CD8-positive, alpha-beta memory T cell (primary cell): ENCODE results near the gene EMILIN1. TPM values are rescaled to one million over a fixed set of nuclear protein-coding genes. Genes with fewer than 3 reads are reported as not detected.

Experiments
- polyA plus RNA-seq: library from polyadenylated mRNA; unstranded; fragments of 300-500 nt; fragmentation: Illumina TruSeq; gene quantifications from one replicate; pipeline ENCODE4 v1.2.3, GENCODE V29; 2021
- total RNA-seq, 2 experiments: library from RNA; stranded (reverse); gene quantifications; one replicate each; pipeline ENCODE4 v1.2.3, GENCODE V29; 2021

EMILIN1 gene
- total and polyA plus RNA-seq, 3 experiments from 2014 or later = 0.79 to 0.89 (median 0.85) TPM

Other genes with a start within 250 kb of the EMILIN1 start
- not detected for gene DPYSL5, start 230.5 kb upstream of the EMILIN1 start, total RNA-seq
- not detected for gene DPYSL5, start 230.5 kb upstream of the EMILIN1 start, polyA plus RNA-seq
- gene MAPRE3, start 108.0 kb upstream of the EMILIN1 start, total RNA-seq = 1 to 10 TPM; 2.4 to 3.0 TPM
- gene MAPRE3, start 108.0 kb upstream of the EMILIN1 start, polyA plus RNA-seq = 2.0 TPM
- gene TMEM214, start 45.6 kb upstream of the EMILIN1 start, total RNA-seq = 10 to 100 TPM; 67.6 to 71.7 TPM
- gene TMEM214, start 45.6 kb upstream of the EMILIN1 start, polyA plus RNA-seq = 36.3 TPM
- 10 to 100 TPM; 16.0 to 17.3 TPM for gene AGBL5, start 26.9 kb upstream of the EMILIN1 start, total RNA-seq
- 11.5 TPM for gene AGBL5, start 26.9 kb upstream of the EMILIN1 start, polyA plus RNA-seq
- gene OST4, start 7.0 kb upstream of the EMILIN1 start, total RNA-seq = 100 to 1,000 TPM; 346 to 353 TPM
- gene OST4, start 7.0 kb upstream of the EMILIN1 start, polyA plus RNA-seq = 907 TPM
- gene KHK, start 8.2 kb downstream of the EMILIN1 start, total RNA-seq = 10 to 100 TPM; 14.5 to 17.8 TPM
- 6.5 TPM for gene KHK, start 8.2 kb downstream of the EMILIN1 start, polyA plus RNA-seq
- gene CGREF1, start 40.5 kb downstream of the EMILIN1 start, total RNA-seq = 1 to 10 TPM; 2.7 to 3.5 TPM
- 0.17 TPM for gene CGREF1, start 40.5 kb downstream of the EMILIN1 start, polyA plus RNA-seq
- under 1 TPM; 0.33 to 0.90 TPM for gene ABHD1, start 45.2 kb downstream of the EMILIN1 start, total RNA-seq
- 1.4 TPM for gene ABHD1, start 45.2 kb downstream of the EMILIN1 start, polyA plus RNA-seq
- gene PREB, start 56.0 kb downstream of the EMILIN1 start, total RNA-seq = 10 to 100 TPM; 79.5 to 80.6 TPM
- gene PREB, start 56.0 kb downstream of the EMILIN1 start, polyA plus RNA-seq = 68.6 TPM
- gene PRR30, start 60.8 kb downstream of the EMILIN1 start, total RNA-seq = not detected
- not detected for gene PRR30, start 60.8 kb downstream of the EMILIN1 start, polyA plus RNA-seq
- gene TCF23, start 70.4 kb downstream of the EMILIN1 start, total RNA-seq = not detected
- gene TCF23, start 70.4 kb downstream of the EMILIN1 start, polyA plus RNA-seq = not detected
- 100 to 1,000 TPM; 101 to 106 TPM for gene ATRAID, start 133.4 kb downstream of the EMILIN1 start, total RNA-seq
- gene ATRAID, start 133.4 kb downstream of the EMILIN1 start, polyA plus RNA-seq = 296 TPM
- gene SLC5A6, start 133.7 kb downstream of the EMILIN1 start, total RNA-seq = 100 to 1,000 TPM; 109 to 110 TPM
- 21.0 TPM for gene SLC5A6, start 133.7 kb downstream of the EMILIN1 start, polyA plus RNA-seq
- gene CAD, start 138.8 kb downstream of the EMILIN1 start, total RNA-seq = 100 to 1,000 TPM; 147 to 154 TPM
- gene CAD, start 138.8 kb downstream of the EMILIN1 start, polyA plus RNA-seq = 27.0 TPM
- gene SLC30A3, start 184.4 kb downstream of the EMILIN1 start, total RNA-seq = under 1 TPM; 0.33 to 0.55 TPM
- not detected for gene SLC30A3, start 184.4 kb downstream of the EMILIN1 start, polyA plus RNA-seq
- not detected for gene DNAJC5G, start 196.8 kb downstream of the EMILIN1 start, total RNA-seq
- not detected for gene DNAJC5G, start 196.8 kb downstream of the EMILIN1 start, polyA plus RNA-seq
- gene TRIM54, start 203.8 kb downstream of the EMILIN1 start, total RNA-seq = under 1 TPM; 0.22 TPM
- not detected for gene TRIM54, start 203.8 kb downstream of the EMILIN1 start, polyA plus RNA-seq
- 1 to 10 TPM; 1.7 to 2.6 TPM for gene UCN, start 229.8 kb downstream of the EMILIN1 start, total RNA-seq
- gene UCN, start 229.8 kb downstream of the EMILIN1 start, polyA plus RNA-seq = 0.71 TPM
- gene MPV17, start 244.5 kb downstream of the EMILIN1 start, total RNA-seq = 10 to 100 TPM; 85.9 to 86.4 TPM
- 118 TPM for gene MPV17, start 244.5 kb downstream of the EMILIN1 start, polyA plus RNA-seq